Gastroesophageal sphincter (tissue), 3 donors: ENCODE data around the gene PADI4.

Experiments used
- POLR2A ChIP-seq, 2 donors: fragments of 450-650 bp; IDR thresholded peaks; one replicate each; pipeline ENCODE4 v1.6.1; 2017; ENCODE audit warnings: antibody characterized with exemption in 2 of 2, mild to moderate bottlenecking in 2 of 2, moderate library complexity in 1 of 2
- TF ChIP-seq, protein P1 (sequence below), 4 experiments: fragments of 200-600 bp in 2 of 4; fragments of 450-650 bp in 2 of 4; sonication (generic) in 1 of 4; IDR thresholded peaks; one replicate each; pipeline ENCODE4 v1.5.1; 2017 to 2019; ENCODE audit warnings: antibody characterized with exemption in 4 of 4, mild to moderate bottlenecking in 2 of 4, moderate library complexity in 2 of 4

DNA sequence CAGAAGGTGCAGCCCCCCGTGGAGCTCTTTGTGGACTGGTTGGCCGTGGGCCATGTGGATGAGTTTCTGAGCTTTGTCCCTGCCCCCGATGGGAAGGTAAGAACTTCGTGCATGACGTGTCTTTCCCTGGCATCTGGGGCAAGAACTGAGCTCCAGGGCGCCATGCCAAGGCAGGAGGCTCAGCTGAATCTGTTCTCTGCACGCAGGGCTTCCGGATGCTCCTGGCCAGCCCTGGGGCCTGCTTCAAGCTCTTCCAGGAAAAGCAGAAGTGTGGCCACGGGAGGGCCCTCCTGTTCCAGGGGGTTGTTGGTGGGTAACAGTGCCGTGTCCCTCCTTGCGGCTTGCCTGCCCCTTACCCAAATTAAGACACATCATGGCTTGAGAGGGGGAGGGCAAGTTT lies 31.4 kb upstream of the PADI4 start:
- TF ChIP-seq, protein P1, sequence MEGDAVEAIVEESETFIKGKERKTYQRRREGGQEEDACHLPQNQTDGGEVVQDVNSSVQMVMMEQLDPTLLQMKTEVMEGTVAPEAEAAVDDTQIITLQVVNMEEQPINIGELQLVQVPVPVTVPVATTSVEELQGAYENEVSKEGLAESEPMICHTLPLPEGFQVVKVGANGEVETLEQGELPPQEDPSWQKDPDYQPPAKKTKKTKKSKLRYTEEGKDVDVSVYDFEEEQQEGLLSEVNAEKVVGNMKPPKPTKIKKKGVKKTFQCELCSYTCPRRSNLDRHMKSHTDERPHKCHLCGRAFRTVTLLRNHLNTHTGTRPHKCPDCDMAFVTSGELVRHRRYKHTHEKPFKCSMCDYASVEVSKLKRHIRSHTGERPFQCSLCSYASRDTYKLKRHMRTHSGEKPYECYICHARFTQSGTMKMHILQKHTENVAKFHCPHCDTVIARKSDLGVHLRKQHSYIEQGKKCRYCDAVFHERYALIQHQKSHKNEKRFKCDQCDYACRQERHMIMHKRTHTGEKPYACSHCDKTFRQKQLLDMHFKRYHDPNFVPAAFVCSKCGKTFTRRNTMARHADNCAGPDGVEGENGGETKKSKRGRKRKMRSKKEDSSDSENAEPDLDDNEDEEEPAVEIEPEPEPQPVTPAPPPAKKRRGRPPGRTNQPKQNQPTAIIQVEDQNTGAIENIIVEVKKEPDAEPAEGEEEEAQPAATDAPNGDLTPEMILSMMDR (IDR thresholded peaks at IDR 0.05), result no peak
- TF ChIP-seq POLR2A (IDR thresholded peaks at IDR 0.05), result no peak
